ELF-1 (cell line): ENCODE measurements around the gene NID2.

Experiments
- DNase-seq: peaks from one replicate; pipeline ENCODE4 v3.0.0-alpha.2; 2016; ENCODE audit warnings: low read depth, low spot score

The NID2 gene

GRCh38 chr14:52079239-52079959 lies 10.5 kb upstream of the NID2 start:
- DNase-seq: peak; percentile 46

GRCh38 chr14:52078721-52079120 lies 9.9 kb upstream of the NID2 start:
- no peak for DNase-seq

GRCh38 chr14:52078095-52078531 lies 9.3 kb upstream of the NID2 start:
- no peak for DNase-seq

GRCh38 chr14:52077256-52077979 lies 8.6 kb upstream of the NID2 start:
- DNase-seq: no peak

- DNase-seq: no peak
These were observed 7.5 kb upstream of the NID2 start for GRCh38 chr14:52076334-52076733.

GRCh38 chr14:52075371-52075770 lies 6.5 kb upstream of the NID2 start:
- no peak for DNase-seq

GRCh38 chr14:52073251-52073650 lies 4.4 kb upstream of the NID2 start:
- DNase-seq: no peak

GRCh38 chr14:52072266-52072780 lies 3.5 kb upstream of the NID2 start:
- no peak for DNase-seq

- DNase-seq: no peak
These were observed 2.8 kb upstream of the NID2 start for GRCh38 chr14:52071675-52072074.

GRCh38 chr14:52070051-52070431 lies 1.2 kb upstream of the NID2 start:
- no peak for DNase-seq

- peak; percentile 66 for DNase-seq
These were observed 620 bp upstream of the NID2 start for GRCh38 chr14:52069307-52070050.

- peak; percentile 60 for DNase-seq
These were observed 815 bp downstream of the NID2 start for GRCh38 chr14:52067873-52068614.

GRCh38 chr14:52064174-52064573 lies 4.7 kb downstream of the NID2 start:
- no peak for DNase-seq

- DNase-seq: peak; percentile 90
These were observed 5.8 kb downstream of the NID2 start for GRCh38 chr14:52063052-52063462.

GRCh38 chr14:52061890-52062289 lies 7.0 kb downstream of the NID2 start:
- DNase-seq: no peak

- no peak for DNase-seq
These were observed 7.5 kb downstream of the NID2 start for GRCh38 chr14:52061390-52061789.

GRCh38 chr14:52060080-52060479 lies 8.8 kb downstream of the NID2 start:
- DNase-seq: no peak

- no peak for DNase-seq
These were observed 9.2 kb downstream of the NID2 start for GRCh38 chr14:52059649-52060048.

- no peak for DNase-seq
These were observed 10.5 kb downstream of the NID2 start for GRCh38 chr14:52058341-52058740.

- DNase-seq: no peak
These were observed 13.7 kb downstream of the NID2 start for GRCh38 chr14:52055167-52055566.

- DNase-seq: no peak
These were observed 14.2 kb downstream of the NID2 start for GRCh38 chr14:52054678-52055077.

- DNase-seq: no peak
These were observed 15.8 kb downstream of the NID2 start for GRCh38 chr14:52053044-52053443.
